HG02840 (cell line): ENCODE data around the gene SEPHS2.
"Not testable (repeated sequence)": the region's sequence is repeated elsewhere in the genome, so short reads cannot be mapped to it uniquely, and the experiment has no call there.

ENCODE experiments used
- ATAC-seq: cut with Tn5 transposase; IDR thresholded peaks from one replicate; pipeline ENCODE4 v1.9.1; 2021; ENCODE audit warnings: mild to moderate bottlenecking, moderate library complexity, moderate number of reproducible peaks; ENCODE audit not compliant: unreplicated experiment, low FRiP score

SEPHS2 gene, protein sequence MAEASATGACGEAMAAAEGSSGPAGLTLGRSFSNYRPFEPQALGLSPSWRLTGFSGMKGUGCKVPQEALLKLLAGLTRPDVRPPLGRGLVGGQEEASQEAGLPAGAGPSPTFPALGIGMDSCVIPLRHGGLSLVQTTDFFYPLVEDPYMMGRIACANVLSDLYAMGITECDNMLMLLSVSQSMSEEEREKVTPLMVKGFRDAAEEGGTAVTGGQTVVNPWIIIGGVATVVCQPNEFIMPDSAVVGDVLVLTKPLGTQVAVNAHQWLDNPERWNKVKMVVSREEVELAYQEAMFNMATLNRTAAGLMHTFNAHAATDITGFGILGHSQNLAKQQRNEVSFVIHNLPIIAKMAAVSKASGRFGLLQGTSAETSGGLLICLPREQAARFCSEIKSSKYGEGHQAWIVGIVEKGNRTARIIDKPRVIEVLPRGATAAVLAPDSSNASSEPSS

DNA sequence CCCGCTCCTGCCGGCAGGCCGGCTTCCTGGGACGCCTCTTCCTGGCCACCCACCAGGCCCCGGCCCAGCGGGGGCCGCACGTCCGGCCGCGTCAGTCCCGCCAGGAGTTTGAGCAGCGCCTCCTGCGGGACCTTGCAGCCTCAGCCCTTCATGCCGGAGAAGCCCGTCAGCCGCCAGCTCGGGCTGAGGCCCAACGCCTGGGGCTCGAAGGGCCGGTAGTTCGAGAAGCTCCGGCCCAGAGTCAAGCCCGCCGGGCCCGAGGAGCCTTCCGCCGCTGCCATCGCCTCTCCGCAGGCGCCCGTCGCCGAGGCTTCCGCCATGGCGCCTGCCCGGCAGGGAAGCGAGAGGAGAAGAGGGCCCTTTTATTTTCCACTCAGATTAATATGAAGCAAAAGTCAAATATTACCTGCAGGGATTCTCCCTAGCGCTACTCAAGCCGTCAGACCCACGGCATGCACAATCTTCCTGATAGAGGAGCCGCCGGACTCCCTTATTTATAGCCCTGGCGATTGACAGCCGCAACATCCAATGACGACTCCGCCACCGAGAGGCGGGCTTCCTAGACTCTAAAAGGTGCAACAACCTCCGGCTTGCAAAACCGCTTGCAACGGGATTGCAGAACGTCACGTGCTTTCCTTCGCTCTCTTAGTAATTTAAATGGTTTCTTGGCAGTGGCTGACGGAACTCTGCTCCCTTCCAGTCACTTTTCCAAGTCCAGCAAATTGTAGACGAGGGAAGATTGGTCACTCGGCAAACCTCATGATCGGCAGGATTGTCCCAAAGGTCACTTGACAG lies at the start of gene SEPHS2:
SEPHS2 (minus strand) TSS at position 467 of the 795 bp plus-strand sequence; CDS start at position 320, 147 bp downstream.
- peak; percentile 68 for ATAC-seq

DNA sequence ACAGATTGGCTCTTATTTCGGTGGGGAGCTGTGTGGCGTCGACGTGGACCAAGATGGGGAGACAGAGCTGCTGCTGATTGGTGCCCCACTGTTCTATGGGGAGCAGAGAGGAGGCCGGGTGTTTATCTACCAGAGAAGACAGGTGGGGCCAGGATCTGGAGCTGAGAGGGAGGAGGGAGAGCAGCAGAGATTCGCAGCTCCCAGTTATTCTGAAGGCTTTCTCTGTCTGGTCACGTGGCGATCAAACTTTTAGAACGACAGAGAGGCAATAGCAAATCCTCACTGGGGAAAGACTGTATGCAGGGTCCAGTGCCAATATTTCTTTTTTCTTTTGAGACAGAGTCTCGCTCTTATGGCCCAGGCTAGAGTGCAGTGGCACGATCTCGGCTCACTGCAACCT lies 49.0 kb upstream of the SEPHS2 start:
- ATAC-seq = no peak

DNA sequence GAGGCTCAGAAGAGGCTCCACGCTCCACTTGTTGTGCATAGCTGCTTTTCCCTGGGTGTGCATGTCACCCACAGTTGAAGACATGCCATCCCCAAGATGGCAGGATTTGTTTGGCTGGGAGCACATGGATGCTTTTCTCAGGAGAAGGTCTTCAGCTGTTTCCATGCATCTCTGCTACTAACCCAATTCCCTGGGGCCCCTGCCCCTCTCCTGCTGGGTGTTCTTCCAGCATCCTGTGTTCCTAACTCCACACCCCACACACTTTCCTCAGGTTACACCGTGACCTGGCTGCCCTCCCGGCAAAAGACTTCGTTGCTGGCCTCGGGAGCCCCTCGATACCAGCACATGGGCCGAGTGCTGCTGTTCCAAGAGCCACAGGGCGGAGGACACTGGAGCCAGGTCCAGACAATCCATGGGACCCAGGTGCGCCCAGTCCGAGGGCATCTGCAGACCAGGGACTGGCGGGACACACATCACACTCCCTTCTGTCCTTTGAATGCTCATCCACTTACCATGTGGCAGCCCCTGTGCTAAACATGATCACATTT lies 48.3 kb upstream of the SEPHS2 start:
- no peak for ATAC-seq

DNA sequence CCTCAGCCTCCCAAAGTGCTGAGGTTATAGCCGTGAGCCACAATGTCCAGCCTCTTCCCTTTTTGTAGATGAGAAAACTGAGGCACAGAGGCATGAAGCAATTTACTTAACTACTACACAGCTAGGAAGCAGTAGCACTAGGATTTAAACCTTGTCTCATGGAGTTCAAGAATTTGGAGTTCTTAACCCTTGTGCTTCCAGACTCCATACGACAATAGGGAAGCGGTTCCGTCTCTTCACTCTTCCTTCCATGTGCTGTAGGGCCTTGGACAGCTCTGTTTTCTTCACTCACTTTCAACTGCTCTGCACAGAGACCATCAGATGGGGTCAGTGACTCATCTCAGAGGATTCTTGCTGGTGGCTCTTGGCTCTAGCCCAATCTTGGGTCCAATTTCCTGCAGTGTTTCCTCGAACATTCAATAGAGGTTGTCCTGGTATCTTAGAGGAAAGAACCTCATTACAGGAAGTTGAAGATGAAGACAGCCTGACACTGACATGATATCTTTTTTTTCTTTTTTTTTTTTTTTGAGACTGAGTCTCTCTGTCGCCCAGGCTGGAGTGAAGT lies 46.2 kb upstream of the SEPHS2 start:
- ATAC-seq = no peak

DNA sequence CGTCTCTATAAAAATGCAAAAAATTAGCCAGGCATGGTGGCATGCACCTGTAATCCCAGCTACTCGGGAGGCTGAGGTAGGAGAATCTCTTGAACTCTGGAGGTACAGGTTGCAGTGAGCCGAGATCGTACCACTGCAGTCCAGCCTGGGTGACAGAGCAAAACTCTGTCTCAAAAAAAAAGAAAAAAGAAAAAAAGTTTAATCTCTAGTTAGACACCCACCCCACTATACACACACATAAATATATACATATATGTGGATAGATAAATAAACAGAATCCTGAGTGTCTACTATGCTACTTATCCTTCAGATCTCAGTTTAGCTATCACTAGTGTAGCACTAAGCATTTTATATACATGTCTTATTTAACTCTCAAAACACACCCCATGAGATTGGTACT lies 45.6 kb upstream of the SEPHS2 start:
- ATAC-seq = no peak

DNA sequence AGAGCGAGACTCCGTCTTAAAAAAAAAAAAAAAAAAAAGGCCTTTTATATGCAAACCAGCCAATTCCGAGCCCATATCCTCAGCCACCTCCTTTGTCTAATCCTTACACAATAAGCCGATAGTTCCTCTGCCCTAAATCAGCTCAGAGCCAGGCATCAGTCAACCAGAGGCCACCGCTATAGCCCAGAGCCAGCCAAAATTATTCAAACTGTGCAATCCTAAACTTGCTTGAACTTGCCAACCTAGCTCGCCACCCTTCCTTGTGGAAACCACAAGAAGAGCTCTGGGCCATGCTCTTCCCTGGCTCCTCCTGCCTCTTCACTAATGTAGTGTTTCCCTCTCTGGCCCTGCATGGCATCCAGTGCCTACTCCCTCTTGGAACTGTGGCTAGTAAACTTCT lies 44.5 kb upstream of the SEPHS2 start:
- ATAC-seq = no peak

DNA sequence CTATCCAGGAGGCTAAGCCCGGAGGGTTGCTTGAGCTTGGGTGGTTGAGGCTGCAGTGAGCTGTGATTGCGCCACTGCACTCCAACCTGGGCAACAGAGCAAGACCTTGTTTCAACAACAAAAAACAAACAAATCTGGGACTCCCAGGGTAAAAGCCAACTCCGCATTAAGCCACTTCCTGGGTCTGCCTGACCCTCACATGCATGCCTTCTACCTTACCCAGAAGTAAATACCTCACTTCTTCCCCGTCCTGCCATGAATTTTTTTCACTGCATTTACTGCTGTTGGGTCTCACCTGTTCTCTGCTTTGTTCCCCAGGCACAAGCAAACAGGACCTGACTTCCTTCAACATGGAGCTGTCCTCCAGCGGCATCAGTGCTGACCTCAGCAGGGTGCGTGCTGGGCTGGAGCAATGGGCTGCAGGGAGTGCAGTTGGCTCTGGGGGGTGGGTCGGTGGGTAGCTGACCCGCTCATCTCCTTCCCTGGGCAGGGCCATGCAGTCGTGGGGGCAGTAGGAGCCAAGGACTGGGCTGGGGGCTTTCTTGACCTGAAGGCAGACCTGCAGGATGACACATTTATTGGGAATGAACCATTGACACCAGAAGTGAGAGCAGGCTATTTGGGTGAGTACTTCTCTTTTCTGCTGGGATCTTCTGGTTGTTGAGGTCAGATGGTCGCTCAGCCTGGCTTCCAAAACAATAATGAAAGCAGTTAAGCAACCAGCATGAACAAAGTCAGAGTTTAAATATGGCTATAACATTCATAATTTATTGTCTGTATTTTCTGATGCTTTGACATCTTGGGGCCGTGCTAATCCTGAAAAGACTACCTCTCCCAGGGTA lies 43.3 kb upstream of the SEPHS2 start:
- ATAC-seq = no peak

DNA sequence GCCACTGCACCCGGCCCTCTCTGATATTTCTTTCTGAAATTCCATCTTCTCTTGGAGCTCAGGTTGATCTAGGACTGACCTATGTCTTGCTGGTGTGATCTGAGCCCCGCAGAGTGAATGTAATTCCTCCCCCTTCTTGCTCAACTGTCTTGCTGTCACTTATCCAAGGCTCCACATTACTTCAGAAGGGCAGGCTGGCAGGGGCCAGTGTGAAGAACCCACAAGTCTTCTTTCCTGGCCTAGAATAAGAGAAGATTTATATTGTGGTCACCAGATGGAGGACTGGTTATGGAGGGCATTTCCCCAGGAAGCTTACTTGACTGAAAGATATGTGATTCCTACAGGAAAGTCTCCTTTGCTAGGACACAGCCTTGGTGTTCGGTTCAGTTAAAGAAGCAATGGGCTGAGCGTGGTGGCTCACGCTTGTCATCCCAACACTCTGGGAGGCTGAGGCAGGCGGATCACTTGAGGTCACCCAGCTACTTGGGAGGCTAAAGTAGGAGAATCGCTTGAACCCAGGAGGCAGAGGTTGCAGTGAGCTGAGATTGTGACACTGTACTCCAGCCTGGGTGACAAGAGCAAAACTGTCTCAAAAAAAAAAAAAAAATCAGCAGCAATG lies 40.3 kb upstream of the SEPHS2 start:
- ATAC-seq = no peak

DNA sequence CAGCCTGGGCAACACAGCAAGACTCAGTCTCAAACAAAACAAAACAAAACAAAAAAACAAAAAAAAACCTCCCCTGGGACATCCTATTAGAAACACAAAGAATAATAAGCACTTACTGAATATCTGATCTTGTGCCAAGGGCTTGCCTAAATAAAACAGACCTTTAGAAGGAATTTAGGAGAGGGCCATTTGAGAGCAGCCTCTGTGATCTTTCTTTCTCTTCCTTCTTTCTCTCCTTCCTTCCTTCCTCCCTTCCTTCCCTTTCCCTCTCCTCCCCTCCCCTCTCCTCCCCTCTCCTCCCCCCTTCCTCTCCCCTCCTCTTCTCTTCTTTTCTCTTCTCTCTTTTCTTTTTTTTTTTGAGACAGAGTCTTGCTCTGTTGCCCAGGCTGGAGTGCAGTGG lies 39.2 kb upstream of the SEPHS2 start:
- ATAC-seq = no peak

DNA sequence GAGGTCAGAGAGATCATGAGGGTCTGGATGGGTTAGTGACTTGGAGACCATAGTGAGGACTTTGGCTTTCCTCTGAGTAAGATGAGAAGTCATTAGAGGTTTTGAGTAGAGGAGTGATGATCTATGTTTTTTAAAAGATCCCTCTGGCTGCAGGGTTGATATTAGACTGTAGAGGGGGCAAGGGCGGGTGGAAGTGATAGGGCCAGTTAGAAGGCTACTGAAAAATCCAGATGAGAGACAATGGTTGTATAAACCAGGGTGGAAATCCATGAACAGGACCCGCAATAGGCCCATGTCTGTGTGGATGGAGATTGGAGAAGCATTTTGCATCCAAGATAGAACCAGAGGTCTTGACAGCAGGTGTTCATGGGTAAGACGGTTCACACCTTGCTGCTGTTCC lies 36.7 kb upstream of the SEPHS2 start:
- ATAC-seq = no peak

DNA sequence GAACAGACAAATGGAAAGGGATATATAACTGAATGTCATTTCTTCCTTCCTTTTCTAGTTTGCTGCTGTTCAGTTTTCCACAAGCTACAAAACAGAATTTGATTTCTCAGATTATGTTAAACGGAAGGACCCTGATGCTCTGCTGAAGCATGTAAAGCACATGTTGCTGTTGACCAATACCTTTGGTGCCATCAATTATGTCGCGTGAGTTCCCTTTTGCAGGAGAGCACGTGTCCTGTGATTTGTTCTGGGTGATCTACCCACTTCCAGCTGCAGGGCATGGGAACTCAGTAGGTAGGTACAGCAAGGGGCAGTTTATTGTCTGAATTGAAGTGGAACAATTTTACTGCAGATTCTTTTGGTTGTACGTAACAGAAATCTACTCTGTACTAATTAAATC lies 35.7 kb upstream of the SEPHS2 start:
- ATAC-seq = no peak

DNA sequence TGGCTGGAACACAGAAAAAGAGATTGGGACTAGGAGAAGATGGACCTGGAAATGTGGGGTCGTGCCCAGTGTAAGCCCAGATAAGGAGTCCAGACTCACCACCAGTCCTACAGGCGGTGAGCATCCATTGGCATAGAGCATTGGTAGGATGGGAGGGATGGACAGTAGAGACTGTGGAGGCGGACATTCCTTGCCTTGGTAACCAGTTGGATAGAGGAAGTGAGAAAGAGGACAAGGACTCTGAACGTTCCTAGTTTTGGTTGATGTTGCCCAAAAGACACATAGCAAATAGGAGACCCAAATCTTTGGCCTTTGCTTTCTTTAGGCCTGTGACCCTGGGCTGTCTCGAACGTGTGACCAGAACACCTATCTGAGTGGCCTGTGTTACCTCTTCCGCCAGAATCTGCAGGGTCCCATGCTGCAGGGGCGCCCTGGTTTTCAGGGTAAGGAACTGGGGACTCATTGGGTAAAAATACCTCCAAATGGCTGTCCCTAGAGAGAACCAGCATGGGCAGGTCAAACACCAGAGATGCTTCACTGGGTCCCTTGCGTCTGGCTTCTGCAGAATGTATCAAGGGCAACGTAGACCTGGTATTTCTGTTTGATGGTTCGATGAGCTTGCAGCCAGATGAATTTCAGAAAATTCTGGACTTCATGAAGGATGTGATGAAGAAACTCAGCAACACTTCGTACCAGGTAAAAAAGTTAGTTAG lies 33.2 kb upstream of the SEPHS2 start:
- ATAC-seq = no peak

DNA sequence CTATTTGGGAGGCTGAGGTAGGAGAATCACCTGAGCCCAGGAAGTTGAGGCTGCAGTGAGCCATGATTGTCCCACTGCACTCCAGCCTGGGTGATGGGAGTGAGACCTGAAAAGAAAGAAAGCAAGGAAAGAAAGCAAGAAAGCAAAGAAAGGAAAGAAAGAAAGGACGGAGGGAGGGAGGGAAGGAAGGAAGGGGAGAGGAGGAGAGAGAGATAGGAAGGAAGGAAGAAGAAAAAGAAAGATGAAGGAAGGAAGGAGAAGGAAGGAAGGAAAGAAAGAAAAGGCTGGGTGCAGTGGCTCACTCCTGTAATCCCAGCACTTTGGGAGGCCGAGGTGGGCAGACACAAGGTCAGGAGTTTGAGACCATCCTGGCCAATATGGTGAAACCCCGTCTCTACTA lies 32.1 kb upstream of the SEPHS2 start:
- ATAC-seq = not testable (repeated sequence)

DNA sequence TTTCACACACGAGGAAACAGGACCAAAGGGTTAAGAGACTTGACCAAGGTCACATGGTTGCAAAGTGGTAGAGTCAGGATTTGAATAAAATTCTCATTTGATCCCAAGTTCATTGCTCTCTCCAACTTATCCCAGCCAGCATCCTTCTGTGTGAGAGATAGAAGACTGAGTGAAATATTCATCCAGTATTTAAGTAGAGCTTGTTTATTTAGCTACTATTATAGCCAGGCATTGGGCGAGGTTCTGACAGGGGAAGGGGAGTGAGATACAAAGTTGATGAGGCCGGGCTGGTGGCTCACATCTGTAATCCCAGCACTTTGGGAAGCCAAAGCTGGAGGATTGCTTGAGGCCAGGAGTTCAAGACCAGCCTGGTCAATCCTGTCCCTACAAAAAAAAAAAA lies 31.3 kb upstream of the SEPHS2 start:
- no peak for ATAC-seq

DNA sequence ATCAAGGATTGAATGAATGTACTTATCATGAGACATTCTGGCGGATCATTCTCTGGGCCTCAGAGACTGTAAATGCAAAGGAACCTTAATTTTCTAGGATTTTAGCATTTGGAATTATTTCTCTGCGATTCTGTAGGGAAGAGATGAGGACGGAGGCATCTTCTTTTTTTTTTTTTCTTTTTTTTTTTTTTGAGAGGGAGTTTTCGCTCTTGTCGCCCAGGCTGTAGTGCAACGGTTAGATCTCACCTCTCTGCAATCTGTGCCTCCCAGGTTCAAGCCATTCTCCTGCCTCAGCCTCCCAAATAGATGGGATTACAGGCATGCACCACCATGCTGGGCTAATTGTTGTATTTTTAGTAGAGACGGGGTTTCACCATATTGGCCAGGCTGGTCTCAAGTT lies 29.0 kb upstream of the SEPHS2 start:
- ATAC-seq = no peak

DNA sequence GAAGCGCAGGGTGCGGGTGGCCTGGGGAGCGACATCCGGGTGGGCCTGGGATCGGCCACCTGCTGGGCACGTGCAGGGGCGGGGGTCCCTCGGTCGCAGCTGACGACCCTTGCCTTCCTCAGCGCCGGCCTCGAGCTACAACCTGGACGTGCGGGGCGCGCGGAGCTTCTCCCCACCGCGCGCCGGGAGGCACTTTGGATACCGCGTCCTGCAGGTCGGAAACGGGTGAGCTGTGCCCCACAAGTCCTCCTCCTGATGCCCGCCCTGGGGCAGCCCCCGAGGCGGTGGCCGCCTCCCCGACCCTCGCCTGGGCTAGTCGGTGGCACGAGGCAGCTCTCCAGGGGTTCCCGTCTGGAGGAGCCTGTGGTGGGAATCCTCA lies 28.4 kb upstream of the SEPHS2 start:
- no peak for ATAC-seq

DNA sequence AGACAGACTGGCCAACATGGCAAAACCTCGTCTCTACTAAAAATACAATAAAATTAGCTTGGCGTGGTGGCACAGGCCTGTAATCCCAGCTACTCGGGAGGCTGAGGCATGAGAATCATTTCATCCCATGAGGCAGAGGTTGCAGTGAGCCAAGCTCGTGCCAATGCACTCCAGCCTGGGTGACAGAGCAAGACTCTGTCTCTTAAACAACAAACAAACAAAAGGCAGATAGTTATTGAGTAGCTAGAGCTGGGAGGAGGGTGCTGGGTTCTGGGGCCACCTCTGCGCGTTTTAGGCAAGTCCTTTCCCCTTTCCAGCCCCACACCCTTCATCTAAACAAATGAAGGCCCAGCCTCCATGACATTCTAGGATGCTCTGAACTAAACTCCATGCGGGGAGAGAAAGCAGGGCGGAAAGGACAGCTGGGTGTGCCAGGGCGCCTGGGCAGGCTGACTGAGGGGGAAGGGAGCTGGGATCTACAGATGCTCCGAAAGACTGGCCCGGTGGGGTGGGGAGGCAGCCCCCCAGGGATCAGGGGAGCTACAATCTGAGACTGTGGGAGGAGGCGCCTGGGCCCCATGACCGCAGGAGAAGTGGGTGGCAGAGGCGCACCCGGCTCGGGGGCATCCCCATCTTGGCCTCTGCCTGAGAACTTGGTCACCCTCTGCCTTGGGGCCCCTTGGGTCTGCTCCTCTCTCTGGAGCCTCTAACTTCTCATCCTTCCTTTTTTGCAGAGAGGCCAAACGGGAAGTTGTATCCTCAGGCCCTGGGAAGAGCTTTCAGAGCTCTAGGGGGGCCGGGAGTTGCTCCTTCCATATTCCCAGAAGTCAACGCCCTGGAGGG lies 27.8 kb upstream of the SEPHS2 start:
- ATAC-seq = no peak

DNA sequence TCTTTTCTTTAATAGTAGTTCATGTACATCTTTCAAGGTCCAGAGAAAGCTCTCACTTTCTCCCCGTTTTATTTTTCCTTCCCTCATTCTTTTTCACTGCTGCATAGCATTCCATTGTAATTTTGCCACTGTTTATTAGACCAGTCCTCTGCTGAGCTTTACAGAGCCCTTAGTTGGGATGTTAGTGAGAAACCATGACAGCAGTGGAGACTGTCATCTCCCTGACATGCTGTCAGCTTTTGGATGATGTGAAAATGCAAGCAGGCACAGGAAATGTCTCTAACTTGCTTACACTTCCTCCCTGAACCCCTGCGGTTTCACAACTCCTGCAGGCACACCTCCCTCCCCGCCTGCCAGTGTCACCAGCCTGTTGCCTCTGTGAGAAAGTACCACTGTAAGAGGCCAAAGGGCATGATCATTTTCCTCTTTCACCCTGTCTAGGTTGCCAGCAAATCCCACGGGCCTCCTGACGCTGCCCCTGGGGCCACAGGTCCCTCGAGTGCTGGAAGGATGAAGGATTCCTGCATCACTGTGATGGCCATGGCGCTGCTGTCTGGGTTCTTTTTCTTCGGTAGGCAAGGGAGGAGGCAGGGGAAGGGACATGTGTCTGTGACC lies 26.8 kb upstream of the SEPHS2 start, which contains the start of gene ITGAL:
ITGAL (plus strand) TSS at position 415 of the 615 bp plus-strand sequence; CDS start at position 511, 96 bp downstream.
- ATAC-seq = no peak
